HS-27A (cell line): ENCODE results near the gene PKP2.

Experiments used
- DNase-seq: peaks from one replicate; pipeline ENCODE4 v3.0.0-alpha.2; 2012; ENCODE audit warnings: low read depth, missing footprints

PKP2 gene

DNA sequence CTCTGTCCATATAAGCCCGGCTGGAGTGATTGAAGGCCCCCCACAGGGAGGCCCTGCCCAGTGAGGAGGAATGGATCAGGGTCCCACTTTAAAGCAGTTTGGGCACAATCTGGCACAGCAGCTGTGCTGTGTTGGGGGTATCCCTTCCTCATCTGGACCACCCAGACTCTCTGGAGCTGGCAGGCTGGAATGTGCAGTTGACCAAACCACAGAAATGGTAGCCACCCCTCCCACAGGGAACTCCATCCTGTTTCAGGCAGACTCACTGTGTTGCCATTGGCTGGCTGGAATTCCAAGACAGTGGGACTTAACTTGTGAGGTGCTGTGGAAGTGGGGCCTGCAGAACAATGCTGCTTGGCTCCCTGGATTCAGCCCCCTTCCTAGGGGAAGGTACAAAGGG is 87.4 kb downstream of the PKP2 start:
- DNase-seq, result no peak

DNA sequence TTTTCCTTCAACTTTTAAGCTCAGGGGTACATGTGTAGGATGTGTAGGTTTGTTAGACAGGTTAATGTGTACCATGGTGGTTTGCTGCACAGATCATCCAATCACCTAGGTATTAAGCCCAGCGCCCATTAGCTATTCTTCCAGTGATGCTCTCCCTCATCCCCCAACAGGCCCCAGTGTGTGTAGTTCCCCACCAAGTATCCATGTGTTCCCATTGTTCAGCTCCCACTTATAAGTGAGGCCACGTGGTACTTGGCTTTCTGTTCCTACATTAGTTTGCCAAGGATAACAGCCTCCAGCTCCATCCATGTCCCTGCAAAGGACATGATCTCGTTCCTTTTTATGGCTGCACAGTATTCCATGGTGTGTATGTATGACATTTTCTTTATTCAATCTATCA is 92.3 kb downstream of the PKP2 start:
- no peak for DNase-seq

DNA sequence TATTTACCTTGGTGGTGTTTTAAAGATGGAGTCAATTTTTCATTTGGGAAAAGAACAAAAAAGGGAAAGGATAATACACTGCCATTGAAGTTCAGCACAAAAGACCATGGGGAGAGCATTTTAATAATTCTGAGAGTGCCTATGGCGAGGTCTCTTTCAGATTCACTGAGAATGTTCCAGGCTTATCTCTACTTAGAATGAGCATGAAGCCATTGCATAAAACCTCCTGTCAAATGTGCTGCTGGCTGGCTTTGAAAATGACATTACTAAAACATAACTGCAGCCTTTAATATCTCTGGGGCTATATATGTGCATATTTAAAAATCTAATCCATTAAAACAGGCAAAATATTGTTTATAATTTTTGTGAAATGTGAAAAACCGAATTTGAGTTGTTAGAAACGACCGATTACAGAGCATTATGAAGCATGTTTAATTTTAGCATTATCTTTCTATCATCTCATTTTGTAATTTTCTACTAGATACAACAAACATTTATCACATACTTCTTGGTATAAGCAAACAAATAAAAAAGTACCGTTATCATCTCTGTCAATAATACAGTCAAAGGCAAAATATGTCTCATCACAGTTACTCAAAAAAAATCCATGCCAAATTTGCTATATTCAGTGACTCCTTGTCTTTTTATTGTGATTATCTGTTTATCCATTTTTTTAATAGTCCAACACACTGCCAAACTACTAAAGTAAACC is 95.2 kb downstream of the PKP2 start:
- no peak for DNase-seq

DNA sequence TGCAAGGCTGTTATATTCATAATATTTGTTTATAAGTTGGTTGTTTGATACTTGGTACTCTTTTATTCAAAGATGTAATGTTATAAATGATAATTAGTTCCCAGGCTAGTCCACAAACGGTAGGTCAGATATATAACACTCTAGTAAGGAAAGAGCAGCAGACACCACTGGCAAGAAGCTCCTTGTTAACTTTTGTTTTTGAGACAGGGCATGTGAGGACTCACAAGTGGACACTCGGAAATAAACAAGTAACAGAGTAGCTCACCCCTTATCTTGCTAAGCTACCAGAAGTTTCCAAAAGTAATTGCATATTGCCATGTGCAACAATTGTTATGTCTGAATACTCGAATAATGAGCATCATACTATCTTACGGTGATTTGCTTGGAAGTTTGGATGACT is 102.3 kb downstream of the PKP2 start:
- no peak for DNase-seq

DNA sequence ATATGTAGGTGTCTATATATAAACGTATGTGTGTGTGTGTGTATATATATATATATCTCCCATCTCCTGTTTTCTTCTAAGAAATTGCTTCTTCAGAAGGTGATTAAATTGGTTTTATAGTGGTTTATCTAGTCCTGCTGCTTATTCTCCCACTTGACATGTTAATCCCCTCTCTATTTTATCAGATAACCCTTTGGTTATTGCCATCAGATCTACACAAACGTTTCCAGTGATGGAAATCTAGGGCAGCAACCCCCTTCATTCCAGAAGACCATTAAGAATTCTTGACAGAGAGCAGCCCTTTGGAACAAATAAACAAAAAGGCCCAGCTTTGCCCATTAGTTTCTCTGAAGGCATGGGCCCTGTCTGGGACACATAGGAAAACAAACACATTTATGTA is 106.7 kb downstream of the PKP2 start:
- no peak for DNase-seq

DNA sequence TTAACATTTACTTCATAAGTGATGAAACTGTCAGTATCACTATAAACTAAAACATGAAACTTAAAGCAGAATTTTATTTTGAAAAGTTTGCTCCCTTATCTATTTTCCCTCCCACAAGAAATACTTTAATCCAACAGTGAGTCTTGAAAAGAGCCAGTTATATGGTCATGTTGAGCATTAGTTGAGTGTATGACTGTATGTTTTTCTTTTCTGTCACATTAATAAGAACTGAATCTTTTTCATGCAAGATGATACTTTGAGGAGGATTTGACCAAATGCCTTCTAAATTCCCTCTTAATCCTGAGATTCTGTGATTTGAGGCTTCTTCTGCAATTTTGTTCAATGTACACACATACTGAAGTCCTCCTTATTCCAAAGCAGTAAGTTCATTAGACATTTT is 107.1 kb downstream of the PKP2 start:
- DNase-seq, result no peak

DNA sequence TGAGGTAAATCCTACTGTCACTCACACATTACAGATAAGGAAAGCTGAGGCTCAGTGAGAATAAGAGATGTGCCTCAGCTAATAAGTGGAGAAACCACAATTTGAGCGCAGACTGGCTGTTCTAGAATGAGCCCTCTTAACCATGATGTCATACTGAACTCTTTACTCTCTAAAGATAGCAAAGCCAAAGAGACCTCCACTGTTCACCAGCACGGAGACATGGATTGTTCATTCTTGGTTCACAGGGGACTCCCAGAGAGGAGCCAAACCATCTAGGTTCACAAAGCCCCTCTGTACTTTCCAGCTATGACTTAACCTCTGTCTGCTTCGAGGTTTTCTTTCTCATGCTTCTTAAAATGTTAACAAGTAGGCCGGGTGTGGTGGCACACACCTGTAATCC is 108.2 kb downstream of the PKP2 start:
- no peak for DNase-seq

DNA sequence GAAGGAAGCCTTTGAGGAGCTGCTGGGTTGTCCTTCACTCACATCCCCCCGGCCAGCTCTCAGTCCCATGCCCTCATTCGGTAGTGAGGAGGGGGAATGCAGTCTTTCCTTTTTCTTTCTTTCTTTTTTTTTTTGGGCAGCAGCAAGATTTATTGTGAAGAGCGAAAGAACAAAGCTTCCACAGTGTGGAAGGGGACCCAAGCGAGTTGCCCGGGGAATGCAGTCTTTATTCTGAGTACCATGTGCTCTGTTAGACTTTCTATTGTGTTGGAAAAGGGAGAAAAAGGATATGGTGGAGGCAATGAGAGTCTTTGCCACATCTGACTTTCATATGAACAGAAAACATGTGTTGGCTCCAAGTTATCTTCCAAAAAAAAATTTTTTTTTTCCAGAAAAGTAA is 111.0 kb downstream of the PKP2 start:
- DNase-seq, result no peak

DNA sequence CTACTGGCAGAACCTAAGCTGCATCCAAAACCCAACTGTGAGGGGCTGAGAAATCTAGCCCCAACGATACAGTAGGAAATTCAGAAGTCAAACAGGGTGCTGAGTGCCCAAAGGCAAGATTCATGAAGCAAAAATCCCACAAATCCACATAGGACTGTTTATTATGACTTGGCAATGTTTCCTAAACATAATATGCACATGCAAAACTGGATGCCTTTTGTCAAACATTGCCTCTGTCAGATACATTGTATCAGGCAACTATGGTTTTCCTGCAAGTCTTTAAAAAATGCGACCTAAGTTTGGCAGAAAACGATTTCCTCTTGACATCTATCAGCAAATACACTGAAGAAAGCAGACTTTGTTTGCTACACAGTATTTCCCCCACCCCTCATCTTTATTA is 113.5 kb downstream of the PKP2 start:
- no peak for DNase-seq

DNA sequence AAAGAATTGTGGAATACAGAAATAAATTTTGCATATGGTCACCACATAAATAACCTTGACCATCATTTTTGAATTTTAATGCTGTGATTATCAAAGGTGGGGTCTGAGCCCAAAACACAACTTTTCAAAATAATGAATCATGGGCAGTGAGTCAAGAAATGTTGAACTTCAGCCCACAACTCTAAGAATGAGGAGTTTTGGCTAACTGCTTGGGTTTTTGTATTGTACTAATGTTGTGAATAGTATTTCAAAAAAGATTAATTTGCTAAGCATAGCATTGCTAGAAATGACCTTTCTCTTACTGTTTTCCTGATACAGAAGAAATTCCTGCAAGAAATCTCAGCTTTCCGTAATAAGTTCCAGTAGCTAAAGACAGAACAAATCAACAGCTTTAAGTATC is 116.5 kb downstream of the PKP2 start:
- DNase-seq, result peak; percentile 35

DNA sequence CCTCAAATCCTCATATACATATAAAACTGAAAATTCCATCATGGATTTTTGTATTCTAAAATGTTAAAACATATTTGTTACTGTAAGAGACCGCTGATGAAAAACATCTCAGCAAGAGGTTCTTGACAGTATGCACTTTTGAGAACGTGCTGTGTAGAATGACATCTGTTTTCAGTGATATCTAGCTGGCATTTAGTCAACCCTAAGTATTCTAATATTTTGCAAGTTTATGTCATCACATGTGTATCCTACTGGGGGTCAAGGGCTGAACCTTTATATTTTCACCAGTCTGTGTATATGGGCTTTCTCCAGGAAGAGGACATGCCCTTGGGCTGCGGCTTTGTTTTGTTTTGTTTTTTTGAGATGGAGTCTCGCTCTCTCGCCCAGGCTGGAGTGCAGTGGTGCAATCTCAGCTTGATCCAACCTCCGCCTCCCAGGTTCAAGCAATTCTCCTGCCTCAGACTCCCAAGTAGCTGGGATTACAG is 118.8 kb downstream of the PKP2 start:
- DNase-seq, result no peak

DNA sequence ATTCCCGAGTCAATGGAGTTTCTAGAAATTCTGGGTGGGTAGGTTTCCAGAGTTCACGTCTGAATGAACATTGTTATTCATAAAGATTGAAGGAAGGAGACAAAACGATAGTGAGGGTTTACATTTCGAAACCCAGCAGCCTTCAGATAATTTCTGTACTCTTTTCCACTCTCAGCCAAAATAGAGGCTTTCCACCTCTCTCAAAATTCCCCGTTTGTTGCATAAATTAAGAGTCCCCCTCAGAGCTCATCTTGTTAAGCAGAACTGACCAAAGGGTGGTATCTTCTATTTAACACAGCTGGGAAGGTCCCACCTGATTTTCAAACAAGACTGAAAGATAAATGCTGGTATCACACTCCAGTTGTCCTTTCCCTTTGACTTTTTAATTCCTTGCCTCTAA is 119.4 kb downstream of the PKP2 start:
- no peak for DNase-seq

DNA sequence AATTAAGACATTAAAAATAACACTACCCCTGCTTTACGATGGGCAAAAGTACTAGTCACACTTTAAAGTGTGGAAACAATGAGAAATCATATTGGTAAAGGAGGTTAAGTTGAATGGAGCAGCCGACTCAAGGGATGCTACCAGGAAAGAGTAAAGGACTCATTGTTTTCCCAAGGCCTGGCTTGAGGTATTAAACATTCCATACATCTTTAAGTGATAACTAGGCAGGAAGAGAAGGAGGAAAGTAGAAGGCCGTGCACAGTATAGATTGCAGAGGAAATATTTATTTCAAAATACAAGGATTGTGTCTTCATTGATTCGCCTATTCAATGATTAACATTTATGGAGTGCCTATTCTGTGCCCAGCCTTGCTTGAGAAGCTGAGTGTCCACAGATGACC is 120.3 kb downstream of the PKP2 start:
- DNase-seq, result no peak

DNA sequence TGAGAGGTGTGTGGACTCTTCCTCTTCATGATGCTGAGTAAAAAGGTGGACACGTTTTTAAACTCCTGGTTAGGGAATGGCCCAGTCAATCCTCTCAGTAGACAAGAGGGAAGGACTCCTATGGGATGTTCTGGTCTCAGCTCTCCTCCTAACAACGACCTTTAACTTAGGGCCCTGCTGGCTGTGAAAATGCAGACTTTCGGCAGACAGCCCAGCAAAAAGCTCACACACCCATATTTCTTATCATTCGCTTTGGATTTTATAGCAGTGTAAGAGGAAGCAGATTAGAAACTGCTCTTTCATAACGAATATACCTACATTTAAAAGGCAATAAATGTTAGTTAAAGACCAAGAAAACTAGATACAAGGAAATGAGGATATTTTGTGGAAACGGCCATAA is 122.9 kb downstream of the PKP2 start:
- no peak for DNase-seq

DNA sequence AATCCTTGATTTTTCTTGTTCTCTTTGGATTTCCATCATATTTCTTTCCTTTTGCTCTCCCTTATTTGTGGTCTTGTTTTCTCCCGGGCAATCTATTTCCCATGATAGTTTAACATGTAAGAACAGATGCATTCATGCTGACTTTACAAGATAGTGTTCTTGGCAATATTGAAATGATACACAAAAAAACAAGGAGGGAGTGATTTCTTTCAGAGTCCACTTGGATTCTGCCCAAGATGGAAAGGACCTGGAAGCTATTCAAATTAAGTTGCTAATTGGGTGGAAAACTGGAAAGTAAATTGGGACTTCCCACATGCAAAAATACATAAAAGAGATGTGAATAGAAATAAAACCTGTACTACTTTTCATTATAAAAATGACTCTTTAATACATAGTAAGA is 126.4 kb downstream of the PKP2 start:
- DNase-seq, result no peak

DNA sequence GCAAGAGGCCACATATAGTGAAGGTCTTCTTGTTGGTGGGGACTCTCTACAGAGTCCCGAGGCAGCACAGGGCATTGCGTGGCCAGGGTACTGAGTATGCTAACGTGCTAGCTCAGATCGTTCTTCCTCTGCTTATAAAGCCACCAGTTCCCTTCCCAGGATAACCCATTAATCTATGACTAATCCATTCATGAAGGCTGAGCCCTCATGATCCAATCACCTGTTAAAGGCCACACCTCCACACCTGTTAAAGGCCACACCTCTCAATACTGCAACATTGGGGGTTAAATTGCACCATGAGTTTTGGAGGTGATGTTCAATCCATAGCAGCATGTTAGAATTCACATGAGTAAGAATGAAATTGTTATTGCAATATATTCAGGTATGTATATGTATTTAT is 128.1 kb downstream of the PKP2 start:
- DNase-seq, result no peak

DNA sequence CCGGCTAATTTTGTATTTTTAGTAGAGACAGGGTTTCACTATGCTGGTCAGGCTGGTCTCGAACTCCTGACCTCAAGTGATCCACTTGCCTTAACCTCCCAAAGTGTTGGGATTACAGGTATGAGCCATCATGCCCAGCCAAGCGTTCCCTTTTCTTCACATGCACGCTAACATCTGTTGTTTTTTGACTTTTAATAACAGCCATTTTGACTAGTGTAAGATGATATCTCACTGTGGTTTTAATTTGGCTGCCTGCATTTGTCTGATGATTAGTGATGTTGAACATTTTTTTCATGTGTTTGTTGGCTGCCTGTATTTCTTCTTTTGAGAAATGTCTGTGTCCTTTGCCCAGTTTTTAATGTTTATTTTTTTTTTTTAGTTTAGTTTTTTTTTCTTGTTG is 130.7 kb downstream of the PKP2 start:
- DNase-seq, result no peak

DNA sequence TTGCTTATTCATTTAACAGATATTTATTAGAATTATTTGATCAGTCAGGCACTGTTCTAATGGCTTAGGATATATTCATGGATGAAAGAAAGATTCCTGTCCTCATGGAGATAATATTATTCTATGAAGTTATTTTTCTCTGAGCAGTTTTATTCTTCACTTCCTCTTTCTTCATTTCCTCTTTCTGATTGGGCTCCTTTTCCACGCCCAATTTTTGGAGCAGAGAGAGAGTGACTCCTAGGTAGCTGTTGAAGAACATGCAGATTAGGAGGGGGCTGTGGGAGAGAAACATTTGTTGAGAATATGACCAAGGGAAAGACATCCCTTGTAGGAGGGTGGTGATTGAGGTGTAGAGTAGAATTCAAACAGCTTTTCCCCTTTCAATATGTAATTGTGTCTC is 134.9 kb downstream of the PKP2 start:
- no peak for DNase-seq

DNA sequence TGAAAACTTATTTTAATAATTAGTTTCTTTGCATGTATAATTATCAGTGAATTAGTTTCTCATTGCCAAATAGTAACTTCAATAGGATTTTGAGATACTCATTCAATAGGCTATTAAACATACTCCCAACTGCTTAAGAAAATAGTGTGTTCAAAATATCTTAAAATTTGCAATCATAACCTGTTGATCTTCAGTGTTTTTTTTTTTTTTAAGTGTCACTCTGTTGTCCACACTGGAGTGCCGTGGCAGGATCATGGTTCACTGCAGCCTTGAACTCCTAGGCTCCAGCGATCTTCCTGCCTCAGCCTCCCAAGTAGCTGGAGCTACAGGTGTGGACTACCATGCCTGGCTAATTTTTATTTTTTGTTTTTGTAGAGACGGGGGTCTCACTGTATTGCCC is 139.4 kb downstream of the PKP2 start:
- DNase-seq, result no peak

DNA sequence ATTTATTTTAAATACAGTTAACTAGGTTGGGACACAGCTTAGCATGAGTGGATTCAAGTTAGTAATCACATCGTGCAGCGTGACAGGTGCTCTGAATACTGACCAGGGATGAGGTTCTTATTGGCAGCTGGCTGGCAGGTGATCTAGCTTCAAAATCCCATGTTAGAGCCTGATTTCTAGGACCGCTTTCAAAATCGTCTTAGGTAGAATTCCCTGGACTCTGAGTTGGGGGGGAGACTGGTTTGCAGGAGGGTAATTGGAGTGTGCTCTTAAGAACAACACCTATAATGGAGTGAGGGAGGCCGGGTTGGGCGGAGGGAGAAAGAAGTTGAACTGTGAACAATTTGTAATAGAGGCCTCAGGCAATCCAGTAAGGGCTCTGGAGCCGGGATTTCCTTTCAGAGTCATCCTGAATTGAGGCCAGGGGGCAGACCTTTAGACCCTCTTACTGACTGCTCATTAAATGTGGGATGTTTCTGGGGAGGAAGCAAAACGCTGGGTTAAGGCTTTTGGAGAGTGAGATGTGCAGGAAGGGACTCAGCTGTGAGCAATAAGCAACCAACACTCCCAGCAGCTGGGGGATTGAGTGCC is 140.0 kb downstream of the PKP2 start:
- peak; percentile 34 for DNase-seq

DNA sequence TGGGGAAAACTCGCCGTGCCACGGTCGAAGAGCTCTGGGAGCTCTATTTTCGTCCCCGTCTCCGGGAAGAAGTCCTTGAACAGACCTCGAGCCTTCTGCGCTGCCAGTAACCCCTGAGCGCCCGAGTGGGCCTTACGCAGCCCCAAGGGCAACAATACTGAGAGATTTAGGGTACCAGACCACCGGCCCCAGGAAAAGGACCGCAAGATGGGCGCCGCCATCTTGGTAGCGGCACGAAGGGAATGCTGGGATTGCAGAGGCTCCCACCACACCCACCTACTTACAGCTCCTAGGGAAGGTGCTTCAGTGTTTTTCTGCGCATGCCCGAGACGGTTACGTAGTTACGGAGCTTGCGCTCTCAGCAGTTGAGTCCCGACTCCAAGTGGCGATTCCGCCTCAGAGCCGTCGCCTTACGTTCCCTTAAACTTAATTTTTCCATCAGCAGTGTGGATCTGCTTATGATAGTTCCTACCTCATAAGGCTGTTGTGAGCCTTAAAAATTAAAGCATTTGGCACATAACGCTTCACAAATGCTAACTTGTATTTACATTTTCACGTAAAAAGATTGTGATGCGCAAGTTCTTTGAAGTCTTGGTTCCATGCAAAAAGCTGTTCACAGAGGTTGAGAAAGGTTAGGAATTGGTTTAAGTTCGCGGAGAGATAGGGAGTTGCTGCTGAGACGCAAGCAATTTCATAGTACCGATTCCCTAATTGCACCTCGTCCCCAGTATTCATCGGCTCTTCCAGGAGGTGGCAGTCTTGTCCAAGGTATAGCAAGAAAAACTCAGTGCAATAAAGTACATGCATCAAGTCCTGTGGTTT is 140.7 kb downstream of the PKP2 start, which contains the start of gene YARS2:
YARS2 (minus strand) TSS at position 244 of the 822 bp plus-strand sequence; CDS start at position 221, 23 bp downstream.
- DNase-seq, result peak; percentile 99

DNA sequence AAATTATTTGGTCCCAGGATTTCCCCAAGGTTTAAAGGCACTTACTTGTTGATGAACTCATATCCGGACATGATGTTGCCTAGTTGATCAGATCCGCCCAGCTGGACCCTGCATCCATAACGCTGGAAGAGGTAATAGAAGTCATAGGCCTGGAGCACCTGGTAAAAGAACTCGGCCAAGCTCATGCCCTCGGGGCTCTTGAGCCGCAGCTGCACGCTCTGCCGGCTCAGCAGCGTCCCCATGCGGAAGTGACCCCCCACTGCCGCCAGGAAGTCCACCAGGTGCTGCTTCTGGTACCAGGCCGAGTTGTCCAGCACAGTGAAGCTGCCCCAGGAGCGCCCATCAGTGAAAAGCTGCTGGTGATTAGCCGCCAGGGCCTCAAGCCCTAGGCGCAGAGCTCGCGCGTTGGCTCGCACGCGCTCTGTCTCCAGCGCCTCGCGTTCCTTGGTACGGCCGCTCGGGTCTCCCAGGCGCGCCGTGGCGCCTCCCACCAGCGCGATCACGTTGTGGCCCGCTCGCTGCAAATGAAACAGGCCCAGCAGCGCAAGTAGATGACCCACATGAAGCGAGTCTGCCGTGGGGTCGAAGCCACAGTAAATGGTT is 141.4 kb downstream of the PKP2 start:
- peak; percentile 86 for DNase-seq

DNA sequence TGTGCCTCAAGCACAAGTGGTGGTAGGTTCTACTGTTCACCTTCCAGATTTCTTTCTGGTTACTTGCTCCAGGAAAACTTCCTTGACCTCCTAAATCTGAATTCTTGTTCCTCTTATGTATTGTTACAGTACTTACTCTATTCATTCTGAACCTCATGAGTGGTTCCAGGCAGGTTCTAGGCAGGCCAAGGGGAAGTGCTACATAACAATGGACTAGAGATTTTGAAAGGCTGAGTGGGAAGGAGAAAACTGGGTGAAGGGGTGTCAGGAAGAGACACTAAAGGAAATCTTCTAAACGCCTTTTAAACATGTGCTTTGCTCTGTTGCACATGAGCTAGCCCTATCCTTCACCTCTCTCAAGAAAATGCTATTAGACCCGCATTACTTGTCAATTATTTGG is 142.5 kb downstream of the PKP2 start:
- no peak for DNase-seq
